ENCODE measurements around the gene MED15.

MED15 gene

GRCh38 chr22:20532256-20532993, 25.0 kb downstream of the MED15 start:
- TF ChIP-seq EZH2 (IDR thresholded peaks at IDR 0.05; ENCODE audit: borderline replicate concordance, low read depth, low read length, severe bottlenecking) (no peak), CTCF (IDR thresholded peaks at IDR 0.05; ENCODE audit: borderline replicate concordance, extremely low read depth, low read length, poor library complexity, severe bottlenecking) (no peak)
- no peak for DNase-seq
- ATAC-seq (ENCODE audit: insufficient read depth, low read depth), result no peak
- Histone ChIP-seq H4K20me1 (ENCODE audit: insufficient read depth, low read length) (peaks cover 82% of the 10 kb centered on the region), H3K79me2 (ENCODE audit: insufficient read depth, low read length) (peaks cover 90% of the 10 kb centered on the region), H3K4me3 (ENCODE audit: low read depth in 1 of 2, low read length in 2 of 2) (no peak overlapping the region), H3K9ac (ENCODE audit: low read depth, low read length) (no peak overlapping the region), H3K27me3 (ENCODE audit: insufficient read depth, low read length, poor library complexity) (no peaks in the 10 kb centered on the region), H3K27ac (ENCODE audit: low read length) (no peak overlapping the region), H3K4me2 (ENCODE audit: insufficient read depth, low read length) (no peak overlapping the region), H3K9me3 (ENCODE audit: insufficient read depth, low read length, severe bottlenecking) (no peaks in the 10 kb centered on the region), H3K4me1 (ENCODE audit: insufficient read depth, low read length) (no peaks in the 10 kb centered on the region; the same call in 1 of the 2 replicates), H3K36me3 (ENCODE audit: insufficient read depth, low read length) (peaks cover 63% of the 10 kb centered on the region), H2AFZ (ENCODE audit: low read depth, low read length) (no peak overlapping the region)

- Histone ChIP-seq H3K4me2 (ENCODE audit: insufficient read depth, low read length) (no peak overlapping the region), H3K4me1 (ENCODE audit: insufficient read depth, low read length) (no peaks in the 10 kb centered on the region; the same call in 1 of the 2 replicates), H2AFZ (ENCODE audit: low read depth, low read length) (no peak overlapping the region), H4K20me1 (ENCODE audit: insufficient read depth, low read length) (peaks cover 84% of the 10 kb centered on the region), H3K27me3 (ENCODE audit: insufficient read depth, low read length, poor library complexity) (no peaks in the 10 kb centered on the region), H3K4me3 (ENCODE audit: low read depth in 1 of 2, low read length in 2 of 2) (no peak overlapping the region), H3K79me2 (ENCODE audit: insufficient read depth, low read length) (peaks cover 90% of the 10 kb centered on the region), H3K9ac (ENCODE audit: low read depth, low read length) (no peak overlapping the region), H3K9me3 (ENCODE audit: insufficient read depth, low read length, severe bottlenecking) (no peaks in the 10 kb centered on the region), H3K27ac (ENCODE audit: low read length) (no peak overlapping the region), H3K36me3 (ENCODE audit: insufficient read depth, low read length) (peaks cover 66% of the 10 kb centered on the region)
- DNase-seq (no peak), ATAC-seq (ENCODE audit: insufficient read depth, low read depth) (0 out of 3 replicates have a peak, but pooled peaks have one; percentile 6)
- TF ChIP-seq EZH2 (IDR thresholded peaks at IDR 0.05; ENCODE audit: borderline replicate concordance, low read depth, low read length, severe bottlenecking), result no peak
- TF ChIP-seq CTCF (IDR thresholded peaks at IDR 0.05; ENCODE audit: borderline replicate concordance, extremely low read depth, low read length, poor library complexity, severe bottlenecking), result no peak
Observed at GRCh38 chr22:20533095-20533878, 25.9 kb downstream of the MED15 start.

GRCh38 chr22:20533879-20534265, 26.5 kb downstream of the MED15 start:
- H3K27ac ChIP-seq (ENCODE audit: low read length), result no peak overlapping the region

More at GRCh38 chr22:20533879-20534265, 26.5 kb downstream of the MED15 start:
- no peak overlapping the region for H3K4me2 ChIP-seq (ENCODE audit: insufficient read depth, low read length)
- no peak for TF ChIP-seq CTCF (IDR thresholded peaks at IDR 0.05; ENCODE audit: borderline replicate concordance, extremely low read depth, low read length, poor library complexity, severe bottlenecking)
- no peak for TF ChIP-seq EZH2 (IDR thresholded peaks at IDR 0.05; ENCODE audit: borderline replicate concordance, low read depth, low read length, severe bottlenecking)
- H3K79me2 ChIP-seq (ENCODE audit: insufficient read depth, low read length), result peaks cover 87% of the 10 kb centered on the region
- no peak overlapping the region for H3K4me3 ChIP-seq (ENCODE audit: low read depth in 1 of 2, low read length in 2 of 2)
- no peaks in the 10 kb centered on the region for H3K27me3 ChIP-seq (ENCODE audit: insufficient read depth, low read length, poor library complexity)
- ATAC-seq (ENCODE audit: insufficient read depth, low read depth) (peak; percentile 34; the same call in 1 of the 3 replicates), DNase-seq (no peak)
- H3K4me1 ChIP-seq (ENCODE audit: insufficient read depth, low read length), result no peaks in the 10 kb centered on the region; the same call in 1 of the 2 replicates
- H3K9ac ChIP-seq (ENCODE audit: low read depth, low read length), result no peak overlapping the region
- peaks cover 78% of the 10 kb centered on the region for H4K20me1 ChIP-seq (ENCODE audit: insufficient read depth, low read length)
- H3K9me3 ChIP-seq (ENCODE audit: insufficient read depth, low read length, severe bottlenecking), result no peaks in the 10 kb centered on the region
- H2AFZ ChIP-seq (ENCODE audit: low read depth, low read length), result no peak overlapping the region
- peaks cover 66% of the 10 kb centered on the region for H3K36me3 ChIP-seq (ENCODE audit: insufficient read depth, low read length)
